NCI-H82 treated with DMSO at 0.1 percent for 48 hours (cell line): ENCODE measurements around the gene ATF4.
"Not testable (repeated sequence)": the region's sequence is repeated elsewhere in the genome, so short reads cannot be mapped to it uniquely, and the experiment has no call there.

ENCODE experiments used
- DNase-seq: peaks from one replicate; lab custom pipeline; 2025; ENCODE audit not compliant: unreplicated experiment; lab: John Stamatoyannopoulos, UW

Gene ATF4

DNA sequence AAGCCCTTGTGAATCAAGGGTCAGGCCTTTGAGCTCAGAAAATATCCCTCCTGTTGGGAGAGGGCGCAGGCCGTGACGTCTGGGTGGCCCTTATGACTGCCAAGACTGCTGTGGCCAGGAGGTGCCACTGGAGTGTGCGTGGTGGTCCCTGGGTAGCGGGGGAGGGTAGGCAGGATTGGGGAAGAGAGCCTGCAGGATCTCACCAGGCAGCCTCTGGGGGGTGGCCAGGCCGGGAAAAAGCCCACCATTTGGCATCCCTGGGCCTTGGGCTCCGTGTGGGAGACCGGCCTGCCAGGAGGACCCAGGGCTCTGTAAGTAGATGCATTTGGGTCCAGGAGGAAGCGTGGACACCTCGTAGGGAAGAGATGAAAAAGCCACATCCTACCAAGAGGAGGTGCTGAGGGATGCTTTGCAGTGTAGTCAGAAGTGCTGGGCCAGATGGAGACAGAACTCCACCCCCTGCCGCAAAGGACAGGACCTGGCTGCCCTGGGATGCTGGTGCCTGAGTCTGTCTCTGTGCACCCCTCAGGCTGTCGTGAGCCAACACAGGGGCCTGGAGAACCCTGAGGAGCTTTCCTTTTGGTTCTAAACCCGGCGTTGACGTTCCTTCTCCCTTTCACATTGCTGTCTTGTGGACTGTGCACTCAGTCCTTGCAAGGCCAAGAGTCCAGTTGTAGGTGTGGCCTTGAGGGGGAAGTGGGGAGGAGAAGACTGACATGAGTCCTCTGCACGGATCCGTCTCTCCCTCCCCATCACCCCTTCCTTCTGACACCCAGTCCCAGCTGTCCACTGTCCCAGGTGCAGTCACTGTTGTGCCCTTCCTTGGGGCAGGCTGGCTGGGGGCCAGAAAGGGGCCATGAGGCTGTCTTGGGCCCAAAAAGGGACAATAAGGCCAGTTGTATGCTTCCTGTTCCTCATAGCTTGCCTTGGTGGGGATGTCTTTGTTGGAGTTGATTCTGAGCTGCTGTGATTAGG is 31.0 kb upstream of the ATF4 start:
- no peak for DNase-seq

DNA sequence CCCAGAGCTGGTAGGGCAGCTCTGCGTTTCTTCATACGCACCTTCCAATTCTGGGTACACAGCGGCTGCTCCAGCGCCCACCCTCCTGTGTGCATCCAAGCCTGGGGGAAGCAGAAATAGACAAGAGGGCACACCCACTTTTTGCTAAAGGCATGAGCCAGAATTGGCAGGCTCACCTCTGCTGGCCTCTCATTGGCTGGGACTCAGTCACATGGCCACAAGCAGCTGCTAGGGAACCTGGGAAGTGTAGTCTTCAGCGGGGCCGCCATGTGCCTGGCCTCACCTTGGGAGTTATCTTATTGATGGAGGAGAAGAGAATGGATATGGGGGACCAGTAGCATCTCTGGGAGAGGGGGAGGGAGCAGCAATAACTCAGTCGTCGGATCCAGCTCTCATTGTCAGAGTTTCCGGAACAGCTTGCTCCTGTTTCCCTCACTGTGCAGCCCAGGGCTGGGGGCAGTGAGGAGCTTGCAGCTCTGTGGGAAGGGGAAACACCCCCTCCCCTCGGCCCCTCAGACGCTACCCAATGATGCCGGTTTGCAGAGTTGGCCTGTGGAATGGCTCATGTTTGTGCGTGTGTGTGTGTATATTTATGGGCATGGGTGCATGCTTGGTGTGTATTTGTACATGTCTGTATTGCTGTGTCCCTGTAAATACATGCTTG is 30.1 kb upstream of the ATF4 start:
- peak; percentile 19 for DNase-seq

DNA sequence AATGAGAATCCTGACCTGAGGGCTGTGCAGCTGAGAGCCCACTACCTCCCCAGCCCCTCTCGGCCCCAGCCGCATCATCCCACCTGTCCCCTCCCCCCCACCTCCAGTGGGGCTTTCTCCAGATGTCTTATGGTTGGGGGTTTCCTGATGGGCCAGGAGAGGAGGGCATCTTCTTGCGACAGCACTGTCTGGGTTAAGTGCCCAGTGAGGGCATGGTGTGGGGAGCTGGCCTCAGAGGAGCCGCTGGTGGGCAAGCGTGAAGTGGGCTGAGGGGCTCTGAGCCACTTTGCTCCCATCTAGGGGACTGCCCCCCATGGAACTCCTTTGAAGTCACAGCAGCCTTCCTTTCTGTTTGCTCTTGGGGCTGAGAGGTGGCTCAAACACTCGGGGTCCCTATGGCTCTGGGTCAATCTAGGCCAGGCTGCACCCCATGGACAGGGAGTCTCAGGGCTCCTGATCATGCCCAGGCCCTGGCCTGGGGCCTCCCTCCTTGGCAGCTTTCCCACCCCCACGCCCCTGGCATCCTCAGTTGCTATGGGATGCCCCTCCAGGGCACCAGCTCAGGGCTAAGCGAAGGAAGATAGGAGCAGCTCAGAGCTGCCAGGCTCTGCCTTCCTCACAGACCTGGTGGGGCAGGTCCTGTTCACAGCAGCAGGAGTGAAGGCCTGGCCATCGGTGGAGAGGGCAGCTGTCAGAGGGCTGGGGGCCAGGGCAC is 29.2 kb upstream of the ATF4 start:
- DNase-seq: no peak

DNA sequence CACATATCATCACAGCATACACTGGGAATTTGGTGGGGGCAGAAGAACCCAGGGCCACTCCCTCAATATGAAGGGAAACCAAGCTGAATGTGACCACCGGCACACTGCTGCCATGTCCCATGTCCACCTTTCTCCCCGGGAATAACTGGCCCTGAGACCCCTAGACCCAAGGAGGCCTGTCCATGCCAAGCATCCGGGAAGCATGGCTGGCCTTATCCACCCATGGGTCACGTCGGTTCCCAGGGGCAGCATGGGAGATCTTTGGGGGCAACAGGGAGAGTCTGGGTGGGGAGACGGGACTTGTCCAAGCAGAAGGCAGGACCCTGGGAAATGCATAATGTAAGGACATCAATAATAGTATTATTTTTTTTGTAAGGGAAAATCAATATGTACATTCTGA is 28.7 kb upstream of the ATF4 start:
- DNase-seq: no peak

- no peak for DNase-seq
Measured at GRCh38 chr22:39492186-39492585, 28.2 kb upstream of the ATF4 start.

- DNase-seq: no peak
Measured at GRCh38 chr22:39493759-39494158, 26.6 kb upstream of the ATF4 start.

GRCh38 chr22:39494471-39495120 is 25.8 kb upstream of the ATF4 start:
- no peak for DNase-seq

DNA sequence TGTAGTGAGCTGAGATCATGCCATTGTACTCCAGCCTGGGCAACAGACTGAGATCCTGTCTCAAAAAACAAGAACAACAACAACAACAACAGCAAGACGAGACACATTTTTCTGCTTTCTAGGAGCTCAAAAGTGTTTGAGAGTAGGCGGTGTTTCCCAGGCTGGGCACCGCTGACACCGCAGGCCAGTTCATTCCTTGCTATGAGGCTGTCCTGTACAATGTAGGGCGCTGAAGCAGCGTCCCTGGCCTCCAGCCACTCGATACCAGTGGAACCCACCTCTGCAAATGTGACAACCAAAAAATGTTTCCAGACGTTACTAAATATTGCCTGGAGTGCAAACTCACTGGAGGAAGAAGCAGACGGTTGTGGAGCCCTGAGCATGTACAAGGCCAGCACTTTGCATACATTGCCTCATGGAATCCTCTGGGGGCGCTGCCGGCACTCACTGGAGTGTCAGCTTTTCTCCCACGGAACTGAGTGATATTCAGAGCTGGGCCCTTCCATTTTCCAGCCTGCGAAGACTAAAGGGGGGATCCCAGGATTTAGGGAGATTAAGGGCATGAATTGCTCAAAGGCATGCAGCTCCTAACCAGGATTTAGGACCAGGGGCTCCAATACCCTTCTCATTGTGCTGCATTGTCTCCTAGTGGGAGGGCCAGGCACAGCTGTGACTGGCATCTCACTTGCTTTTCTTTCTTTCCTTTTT is 24.1 kb upstream of the ATF4 start:
- DNase-seq: peak; percentile 35

- no peak for DNase-seq
Measured at GRCh38 chr22:39497429-39497828, 22.9 kb upstream of the ATF4 start.

GRCh38 chr22:39498368-39498767 is 22.0 kb upstream of the ATF4 start:
- DNase-seq: no peak

DNA sequence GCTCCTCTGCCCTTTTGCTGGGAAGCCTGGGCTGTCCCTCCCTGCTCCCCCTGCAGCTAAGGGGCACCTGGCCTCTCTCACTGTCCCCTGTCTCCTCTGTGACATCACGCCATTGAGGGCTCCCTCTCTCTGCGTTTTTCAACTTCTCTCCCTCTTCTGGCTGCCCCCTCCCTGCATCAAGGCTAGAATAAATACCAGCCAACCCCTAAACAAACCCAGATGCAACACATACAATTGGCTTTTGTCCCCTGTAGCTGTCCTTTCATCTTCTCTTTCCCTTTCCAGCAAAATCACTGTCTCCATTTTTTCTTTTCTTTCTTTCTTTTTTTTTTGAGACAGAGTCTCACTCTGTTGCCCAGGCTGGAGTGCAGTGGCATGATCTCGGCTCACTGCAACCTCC is 21.6 kb upstream of the ATF4 start:
- no peak for DNase-seq

GRCh38 chr22:39500101-39500500 is 20.3 kb upstream of the ATF4 start:
- no peak for DNase-seq

DNA sequence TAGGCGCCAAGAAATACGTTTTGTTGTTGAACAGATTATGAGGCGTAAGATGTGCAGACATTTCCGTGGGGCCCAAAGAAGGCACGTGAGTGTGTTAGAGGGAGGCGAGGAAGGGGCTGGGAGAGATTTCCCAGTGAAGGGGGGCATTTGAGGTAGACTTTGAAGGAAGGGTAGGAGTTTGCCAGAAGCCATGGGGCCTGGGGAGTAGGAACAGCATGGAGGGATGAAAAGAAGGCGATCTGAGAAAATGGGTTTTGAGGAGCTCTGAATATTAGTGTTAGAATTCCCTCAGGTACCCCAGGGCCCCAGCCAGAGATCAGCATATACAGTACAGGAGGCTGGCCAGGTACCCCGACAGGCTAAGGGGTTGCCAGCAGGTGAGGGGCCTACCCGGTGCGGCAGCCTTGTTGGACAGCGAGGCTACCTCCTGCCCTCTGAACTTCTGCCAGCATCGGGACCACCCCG is 18.7 kb upstream of the ATF4 start:
- no peak for DNase-seq

GRCh38 chr22:39502109-39502788 is 18.1 kb upstream of the ATF4 start, which contains the start of gene MIEF1:
Gene MIEF1 (plus strand): TSS chr22:39502290. CDS start chr22:39511295, 9,005 bp downstream.
- peak; percentile 74 for DNase-seq

DNA sequence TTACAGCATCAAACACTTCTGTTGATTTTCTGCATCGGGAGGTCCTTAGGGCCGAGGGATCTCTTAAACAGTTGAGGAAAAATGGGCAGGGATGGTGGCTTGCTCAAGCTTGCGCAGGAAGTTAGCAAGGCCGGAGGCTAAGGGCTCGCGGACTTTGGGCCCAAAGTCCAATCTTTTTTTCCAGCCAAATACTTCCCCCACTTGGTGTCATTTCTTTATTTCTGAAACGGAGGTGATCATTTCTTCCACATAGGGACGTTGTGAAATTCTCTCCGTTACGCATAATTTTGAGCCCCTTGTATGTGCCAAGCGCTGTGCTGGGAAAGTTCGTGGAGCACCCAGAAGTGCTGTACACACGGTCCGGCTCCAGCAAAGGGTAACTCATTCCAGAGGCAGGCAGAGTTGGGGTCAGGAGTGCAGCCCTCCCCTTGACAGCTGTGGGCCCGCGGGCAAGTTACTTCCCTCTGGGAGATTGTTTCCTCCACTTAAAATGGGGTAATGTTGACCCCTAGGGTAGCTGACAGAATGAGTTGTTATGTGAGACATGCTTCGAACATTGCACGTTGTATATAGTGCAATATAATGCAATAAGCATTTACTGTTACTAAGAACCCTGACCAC is 17.5 kb upstream of the ATF4 start:
- no peak for DNase-seq

GRCh38 chr22:39503630-39504029 is 16.7 kb upstream of the ATF4 start:
- no peak for DNase-seq

GRCh38 chr22:39504071-39504470 is 16.3 kb upstream of the ATF4 start:
- no peak for DNase-seq

GRCh38 chr22:39507021-39507420 is 13.3 kb upstream of the ATF4 start:
- DNase-seq: not testable (repeated sequence)

DNA sequence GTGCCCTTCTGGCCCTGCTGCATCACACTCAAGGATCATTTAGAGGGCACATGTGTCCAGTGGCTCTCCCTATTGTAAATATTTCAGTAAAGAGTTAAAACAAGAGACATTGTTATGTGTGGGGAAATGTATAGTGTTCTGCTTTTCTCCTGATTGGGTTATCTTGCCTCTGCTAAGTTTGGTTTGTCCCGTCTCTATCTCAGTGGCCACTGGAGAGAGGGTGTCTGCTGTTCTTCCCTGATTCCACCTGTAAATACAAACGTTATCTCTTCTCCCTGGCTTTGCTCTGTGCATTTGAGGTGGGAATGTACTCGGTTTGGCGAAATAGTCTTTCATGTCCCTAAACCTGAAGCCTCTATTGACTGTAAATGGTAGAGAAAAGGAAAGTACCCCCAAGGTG is 12.0 kb upstream of the ATF4 start:
- no peak for DNase-seq
